ENCODE measurements around the gene DEFB129. TPM values are rescaled to one million over a fixed set of nuclear protein-coding genes. Genes with fewer than 3 reads are reported as not detected.

Gene DEFB129
- total RNA-seq, 1 experiment from 2014 or later: not detected

Other genes with a start within 250 kb of the DEFB129 start
- gene DEFB125, start 139.6 kb upstream of the DEFB129 start, total RNA-seq (2014; rRNA removed; shearing (Covaris generic)): not detected in 2 replicates
- gene DEFB126, start 84.7 kb upstream of the DEFB129 start, total RNA-seq (2014; rRNA removed; shearing (Covaris generic)): not detected in 2 replicates
- not detected in 2 replicates for gene DEFB127, start 69.8 kb upstream of the DEFB129 start, total RNA-seq (2014; rRNA removed; shearing (Covaris generic))
- gene DEFB128, start 37.5 kb upstream of the DEFB129 start, total RNA-seq (2014; rRNA removed; shearing (Covaris generic)): not detected in 2 replicates
- not detected in 2 replicates for gene DEFB132, start 30.5 kb downstream of the DEFB129 start, total RNA-seq (2014; rRNA removed; shearing (Covaris generic))
- 1.6 TPM in 2 replicates for gene C20orf96, start 63.5 kb downstream of the DEFB129 start, total RNA-seq (2014; rRNA removed; shearing (Covaris generic))
- 7.6 and 8.2 TPM in 2 replicates for gene ZCCHC3, start 70.3 kb downstream of the DEFB129 start, total RNA-seq (2014; rRNA removed; shearing (Covaris generic))
- 1.9 and 2.2 TPM in 2 replicates for gene SOX12, start 98.3 kb downstream of the DEFB129 start, total RNA-seq (2014; rRNA removed; shearing (Covaris generic))
- 69.6 and 72.8 TPM in 2 replicates for gene NRSN2, start 119.9 kb downstream of the DEFB129 start, total RNA-seq (2014; rRNA removed; shearing (Covaris generic))
- 69.2 and 99.3 TPM in 2 replicates for gene TRIB3, start 153.5 kb downstream of the DEFB129 start, total RNA-seq (2014; rRNA removed; shearing (Covaris generic))
- 91.7 and 95.5 TPM in 2 replicates for gene RBCK1, start 181.0 kb downstream of the DEFB129 start, total RNA-seq (2014; rRNA removed; shearing (Covaris generic))
- gene TBC1D20, start 235.3 kb downstream of the DEFB129 start, total RNA-seq (2014; rRNA removed; shearing (Covaris generic)): 18.0 and 21.6 TPM in 2 replicates